ENCODE results near the gene EDEM1. TPM values are rescaled to one million over a fixed set of nuclear protein-coding genes. Genes with fewer than 3 reads are reported as not detected.
"Not testable (repeated sequence)": the region's sequence is repeated elsewhere in the genome, so short reads cannot be mapped to it uniquely, and the experiment has no call there.

Gene EDEM1
- 9.7 and 18.5 TPM in 2 replicates for total RNA-seq (2014; rRNA removed; shearing (Covaris generic))

DNA sequence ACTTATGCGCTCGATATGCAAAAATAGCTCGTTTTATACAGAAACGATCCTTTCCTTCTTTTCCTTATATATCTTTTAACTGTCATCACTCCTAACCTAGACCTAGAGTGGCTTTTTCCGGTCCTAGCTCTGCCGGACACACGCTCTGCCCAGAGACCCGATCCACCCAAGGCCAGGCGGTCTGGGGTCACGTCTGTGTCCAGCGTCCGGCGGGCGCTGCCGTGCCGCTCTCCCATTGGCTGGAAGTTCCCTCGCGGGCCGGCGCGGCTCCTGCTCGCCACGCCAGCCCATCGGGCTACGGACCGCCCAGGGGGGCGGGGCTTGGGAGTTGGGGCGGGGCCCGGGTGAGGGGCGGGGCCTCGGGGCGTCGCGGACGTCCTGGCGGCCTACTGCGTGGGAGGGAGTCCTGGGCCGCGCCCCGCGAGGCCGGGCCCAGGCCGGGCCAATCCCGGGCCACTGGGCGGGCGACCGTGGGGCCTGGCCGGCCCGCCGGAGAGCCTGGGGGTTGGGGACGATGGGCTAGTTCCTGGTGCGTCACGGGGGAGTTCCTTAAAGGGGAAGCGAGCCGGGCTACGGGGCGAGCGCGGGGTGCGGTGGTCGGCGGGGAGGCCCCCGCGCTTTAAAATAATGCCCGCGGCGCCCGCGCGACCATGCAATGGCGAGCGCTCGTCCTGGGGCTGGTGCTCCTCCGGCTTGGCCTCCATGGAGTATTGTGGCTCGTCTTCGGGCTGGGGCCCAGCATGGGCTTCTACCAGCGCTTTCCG is at the start of gene EDEM1:
TSS of gene EDEM1 (plus strand) at position 552 of the 764 bp plus-strand sequence. CDS start at position 651, 99 bp downstream.
- Histone ChIP-seq H3K27me3 (replicated peaks) (no peaks in the 10 kb centered on the region), H3K36me3 (peaks cover 13% of the 10 kb centered on the region), H3K4me3 (peak within 1 kb of the TSS; percentile 99), H3K9me3 (replicated peaks) (peaks cover 4% of the 10 kb centered on the region), H3K27ac (peak within 1 kb of the TSS; percentile 71), H3K4me1 (replicated peaks) (peaks cover 11% of the 10 kb centered on the region)
- peak; percentile 85 to 90 for DNase-seq (ENCODE audit: low read depth in 1 of 2, low spot score in 2 of 2)

DNA sequence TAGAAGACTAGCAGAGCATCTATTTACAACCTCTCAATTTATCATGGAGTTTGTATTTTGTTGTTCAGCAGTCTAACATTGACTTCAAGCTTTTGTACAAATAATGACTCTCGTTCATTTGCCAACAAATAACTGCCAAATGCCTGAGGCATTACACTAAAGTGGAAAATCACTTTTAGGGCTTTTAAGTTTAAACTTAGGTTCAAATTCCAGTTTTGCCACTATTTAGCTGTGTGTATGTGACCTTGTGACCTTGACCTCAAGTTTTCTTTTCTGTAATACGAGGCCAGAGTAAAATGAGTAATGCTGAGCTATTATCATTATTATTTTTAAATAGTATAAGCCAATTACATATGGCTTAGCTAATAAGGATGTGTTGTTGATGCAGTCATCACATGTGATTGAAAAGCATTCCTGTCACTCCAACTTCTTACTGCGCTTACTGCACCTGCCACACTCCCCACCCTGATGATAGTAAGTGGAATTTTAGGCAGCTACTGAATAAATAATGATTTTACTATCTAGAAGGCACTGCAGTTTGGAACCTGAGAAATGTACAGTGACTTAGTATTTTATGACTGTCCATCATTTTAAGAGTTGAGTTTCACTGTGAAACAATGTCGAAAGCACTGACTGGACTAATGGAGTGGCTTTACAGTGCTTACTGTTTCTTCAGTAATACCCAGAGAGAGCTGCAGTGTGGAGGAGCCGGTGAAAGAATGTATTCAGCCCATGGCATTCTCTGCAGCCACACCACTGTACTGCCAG is 49.1 kb upstream of the EDEM1 start:
- H3K4me3 ChIP-seq: no peak overlapping the region
- peaks cover 12% of the 10 kb centered on the region; the same call in 1 of the 2 replicates for H3K4me1 ChIP-seq (replicated peaks)
- no peaks in the 10 kb centered on the region for H3K9me3 ChIP-seq (replicated peaks)
- H3K27me3 ChIP-seq (replicated peaks): no peaks in the 10 kb centered on the region
- no peak for DNase-seq (ENCODE audit: low read depth in 1 of 2, low spot score in 2 of 2)
- H3K36me3 ChIP-seq: 0 out of 2 replicates have a peak, but pooled peaks cover 5% of the 10 kb centered on the region
- H3K27ac ChIP-seq: no peak overlapping the region

DNA sequence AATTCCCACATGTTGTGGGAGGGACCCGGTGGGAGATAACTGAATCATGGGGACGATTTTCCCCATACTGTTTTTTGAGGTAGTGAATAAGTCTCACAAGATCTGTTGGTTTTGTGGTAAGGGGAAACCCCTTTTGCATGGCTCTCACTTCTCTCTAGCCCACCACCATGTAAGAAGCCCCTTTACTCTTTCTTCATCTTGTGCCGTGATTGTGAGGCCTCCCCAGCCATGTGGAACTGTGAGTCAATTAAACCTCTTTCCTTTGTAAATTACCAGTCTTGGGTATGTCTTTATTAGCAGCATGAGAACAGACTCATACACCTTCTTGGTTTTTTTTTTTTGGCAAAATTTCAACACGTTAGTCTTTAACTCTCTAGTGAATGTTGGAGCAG is 47.3 kb upstream of the EDEM1 start:
- H3K27ac ChIP-seq: no peak overlapping the region
- DNase-seq (ENCODE audit: low read depth in 1 of 2, low spot score in 2 of 2): no peak
- no peak overlapping the region for H3K4me3 ChIP-seq
- H3K9me3 ChIP-seq (replicated peaks): no peaks in the 10 kb centered on the region
- H3K4me1 ChIP-seq (replicated peaks): peaks cover 12% of the 10 kb centered on the region; the same call in 1 of the 2 replicates
- 0 out of 2 replicates have a peak, but pooled peaks cover 5% of the 10 kb centered on the region for H3K36me3 ChIP-seq
- H3K27me3 ChIP-seq (replicated peaks): no peaks in the 10 kb centered on the region

DNA sequence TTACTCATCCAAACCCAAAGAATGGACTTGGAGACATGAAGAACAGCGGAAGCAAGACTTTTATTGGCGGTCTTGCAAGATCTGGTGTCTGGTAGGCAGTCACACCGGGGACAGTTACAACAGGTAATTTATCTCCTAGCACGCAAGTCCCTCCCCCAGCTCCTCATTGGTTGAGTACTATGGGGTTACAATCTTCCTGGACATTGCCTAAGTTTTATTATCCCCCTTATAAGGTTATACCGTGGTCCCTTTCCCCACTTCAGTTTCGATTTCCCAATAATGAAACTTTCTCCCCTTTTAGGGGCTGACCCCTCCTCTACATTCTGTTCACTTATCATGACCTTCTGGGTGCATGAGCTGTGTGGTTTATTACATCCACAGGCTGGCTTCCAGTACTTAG is 46.7 kb upstream of the EDEM1 start:
- peaks cover 12% of the 10 kb centered on the region; the same call in 1 of the 2 replicates for H3K4me1 ChIP-seq (replicated peaks)
- H3K36me3 ChIP-seq: 0 out of 2 replicates have a peak, but pooled peaks cover 5% of the 10 kb centered on the region
- no peak overlapping the region for H3K27ac ChIP-seq
- H3K4me3 ChIP-seq: no peak overlapping the region
- DNase-seq (ENCODE audit: low read depth in 1 of 2, low spot score in 2 of 2): no peak
- no peaks in the 10 kb centered on the region for H3K9me3 ChIP-seq (replicated peaks)
- no peaks in the 10 kb centered on the region for H3K27me3 ChIP-seq (replicated peaks)

DNA sequence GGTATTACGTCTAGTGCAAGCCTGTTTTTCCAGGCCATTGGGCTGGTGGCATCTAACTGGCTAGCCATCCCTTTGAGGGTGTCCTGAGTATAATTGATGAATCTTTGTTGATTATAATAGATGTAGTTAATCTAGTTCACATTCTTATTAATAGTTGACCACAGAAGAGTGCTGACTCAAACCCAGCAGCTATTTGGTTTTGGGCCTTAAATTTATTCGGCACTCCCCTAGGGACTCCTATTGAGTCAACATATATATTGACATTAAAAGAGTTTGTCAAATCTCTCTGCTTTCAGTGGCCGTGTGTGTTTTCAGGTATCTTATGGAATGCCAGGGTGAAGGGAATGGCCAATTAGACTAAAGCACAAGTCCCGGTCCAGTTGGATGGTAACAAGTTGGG is 45.7 kb upstream of the EDEM1 start:
- H3K27ac ChIP-seq: no peak overlapping the region
- no peak overlapping the region for H3K4me3 ChIP-seq
- peaks cover 12% of the 10 kb centered on the region; the same call in 1 of the 2 replicates for H3K4me1 ChIP-seq (replicated peaks)
- no peaks in the 10 kb centered on the region for H3K9me3 ChIP-seq (replicated peaks)
- DNase-seq (ENCODE audit: low read depth in 1 of 2, low spot score in 2 of 2): no peak
- H3K36me3 ChIP-seq: 0 out of 2 replicates have a peak, but pooled peaks cover 5% of the 10 kb centered on the region
- H3K27me3 ChIP-seq (replicated peaks): no peaks in the 10 kb centered on the region

DNA sequence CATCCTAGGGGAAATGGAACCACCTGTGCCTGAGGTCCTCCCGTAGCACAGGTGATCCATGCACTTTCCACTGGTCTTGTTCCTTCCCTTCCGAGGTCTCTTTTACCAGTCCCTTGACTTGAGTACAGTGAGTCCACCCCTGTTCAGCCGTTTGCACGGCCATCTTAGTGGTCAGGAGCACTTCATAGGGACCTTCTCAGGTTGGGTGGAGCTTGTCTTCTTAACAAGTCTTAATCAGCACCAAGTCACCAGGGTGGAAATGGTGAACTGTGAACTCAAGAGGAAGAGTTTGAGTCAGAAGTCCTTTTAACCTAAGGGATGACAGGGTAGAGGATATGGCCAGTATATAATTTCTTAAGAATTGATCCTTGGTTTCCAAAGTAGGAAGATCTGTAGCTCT is 44.0 kb upstream of the EDEM1 start:
- Histone ChIP-seq H3K9me3 (replicated peaks) (no peaks in the 10 kb centered on the region), H3K27me3 (replicated peaks) (no peaks in the 10 kb centered on the region), H3K4me1 (replicated peaks) (peaks cover 6% of the 10 kb centered on the region; the same call in 1 of the 2 replicates), H3K4me3 (no peak overlapping the region), H3K36me3 (0 out of 2 replicates have a peak, but pooled peaks cover 5% of the 10 kb centered on the region), H3K27ac (no peak overlapping the region)
- DNase-seq (ENCODE audit: low read depth in 1 of 2, low spot score in 2 of 2): no peak

DNA sequence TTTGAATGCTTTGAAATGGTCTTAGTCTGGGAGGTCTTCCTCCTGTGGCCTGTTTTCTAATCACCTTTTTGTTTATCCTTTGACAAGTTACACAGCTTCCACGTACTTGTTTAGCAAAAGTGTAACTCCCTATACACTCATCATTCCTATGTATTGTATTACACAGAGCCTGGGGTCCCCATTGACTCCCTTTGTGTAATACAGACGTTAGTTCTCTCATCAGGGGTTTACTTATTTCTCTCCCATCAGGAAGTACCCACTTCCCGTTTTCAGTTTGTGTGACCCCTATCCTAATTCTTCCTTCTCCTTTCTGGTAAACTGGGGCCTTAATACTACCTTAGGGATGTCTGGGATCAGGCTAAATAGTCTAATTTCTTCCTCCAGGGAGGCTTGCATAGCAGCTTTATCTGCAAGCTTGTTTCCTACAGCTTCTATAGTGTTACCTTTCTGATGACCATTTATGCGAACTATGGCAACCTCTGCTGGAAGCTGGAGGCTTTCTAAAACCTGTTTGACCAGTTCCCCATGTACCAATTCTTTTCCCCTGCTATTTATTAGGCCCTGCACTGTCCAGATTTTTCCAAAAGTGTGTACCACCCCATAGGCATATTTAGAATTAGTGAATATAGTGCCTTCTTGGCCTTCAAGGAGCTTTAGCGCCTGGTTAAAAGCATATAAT is 43.1 kb upstream of the EDEM1 start:
- Histone ChIP-seq H3K27me3 (replicated peaks) (no peaks in the 10 kb centered on the region), H3K4me1 (replicated peaks) (0 out of 2 replicates have a peak, but pooled peaks cover 1% of the 10 kb centered on the region), H3K4me3 (no peak overlapping the region), H3K36me3 (0 out of 2 replicates have a peak, but pooled peaks cover 5% of the 10 kb centered on the region), H3K27ac (no peak overlapping the region), H3K9me3 (replicated peaks) (no peaks in the 10 kb centered on the region)
- no peak for DNase-seq (ENCODE audit: low read depth in 1 of 2, low spot score in 2 of 2)

DNA sequence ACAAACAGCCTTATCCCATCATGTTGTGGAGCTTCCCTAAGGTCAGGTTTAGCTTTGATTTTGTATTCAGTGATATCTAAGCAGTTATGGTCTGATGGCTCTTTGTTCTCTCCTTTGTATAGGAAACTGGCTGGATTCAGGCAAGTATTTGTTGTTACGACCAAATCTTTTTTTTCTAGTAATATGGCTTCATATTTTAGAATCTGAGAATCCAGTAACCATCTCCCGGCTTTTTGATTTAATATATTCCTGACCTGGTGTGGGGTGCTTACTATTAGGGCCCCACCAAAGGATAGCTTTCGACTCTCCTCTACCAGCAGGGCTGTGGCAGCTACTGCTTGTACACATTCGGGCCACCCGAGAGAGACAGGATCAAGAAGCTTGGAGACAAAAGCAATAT is 42.4 kb upstream of the EDEM1 start:
- Histone ChIP-seq H3K4me1 (replicated peaks) (no peaks in the 10 kb centered on the region), H3K9me3 (replicated peaks) (no peaks in the 10 kb centered on the region), H3K27me3 (replicated peaks) (no peaks in the 10 kb centered on the region), H3K4me3 (no peak overlapping the region), H3K36me3 (0 out of 2 replicates have a peak, but pooled peaks cover 5% of the 10 kb centered on the region), H3K27ac (no peak overlapping the region)
- DNase-seq (ENCODE audit: low read depth in 1 of 2, low spot score in 2 of 2): no peak

DNA sequence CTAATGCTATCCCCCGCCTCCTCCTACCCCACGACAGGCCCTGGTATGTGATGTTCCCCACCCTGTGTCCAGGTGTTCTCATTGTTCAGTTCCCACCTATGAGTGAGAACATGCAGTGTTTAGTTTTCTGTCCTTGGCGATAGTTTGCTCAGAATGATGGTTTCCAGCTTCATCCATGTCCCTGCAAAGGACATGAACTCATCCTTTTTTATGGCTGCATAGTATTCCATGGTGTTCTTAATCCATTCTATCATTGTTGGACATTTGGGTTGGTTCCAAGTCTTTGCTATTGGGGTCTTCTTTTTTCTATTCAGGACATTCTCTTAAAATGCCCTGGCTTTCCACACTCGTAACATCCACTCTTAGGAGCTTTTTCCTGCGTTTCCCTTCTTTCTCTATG is 40.4 kb upstream of the EDEM1 start:
- H3K9me3 ChIP-seq (replicated peaks); DNase-seq (ENCODE audit: low read depth in 1 of 2, low spot score in 2 of 2); H3K4me1 ChIP-seq (replicated peaks); H3K36me3 ChIP-seq; H3K27me3 ChIP-seq (replicated peaks); H3K27ac ChIP-seq; H3K4me3 ChIP-seq: not testable (repeated sequence)

DNA sequence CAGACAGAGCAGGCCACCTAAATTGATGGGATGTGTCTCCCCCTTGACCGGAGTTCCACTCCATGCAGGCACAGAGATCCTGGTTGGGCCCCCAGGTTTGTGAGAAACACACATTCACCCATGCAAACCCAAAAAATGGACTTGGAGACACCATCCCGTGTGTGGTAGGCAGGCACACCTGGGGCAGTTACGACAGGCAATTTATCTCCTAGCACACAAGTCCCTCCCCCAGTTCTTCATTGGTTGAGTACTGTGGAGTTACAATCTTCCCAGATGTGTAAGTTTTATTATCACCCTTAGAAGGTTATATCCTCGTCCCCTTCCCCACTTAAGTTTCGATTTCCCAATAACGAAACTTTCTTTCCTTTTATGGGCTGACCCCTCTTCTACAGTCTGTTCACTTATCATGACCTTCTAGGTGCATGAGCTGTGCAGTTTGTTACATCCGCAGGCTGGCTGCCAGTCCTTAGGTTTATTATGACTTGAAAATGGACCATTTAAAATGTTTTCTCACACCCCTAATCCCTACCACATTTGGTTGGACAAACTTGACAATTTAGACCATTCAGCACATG is 38.1 kb upstream of the EDEM1 start:
- no peak for DNase-seq (ENCODE audit: low read depth in 1 of 2, low spot score in 2 of 2)
- Histone ChIP-seq H3K36me3 (no peaks in the 10 kb centered on the region), H3K9me3 (replicated peaks) (no peaks in the 10 kb centered on the region), H3K4me1 (replicated peaks) (no peaks in the 10 kb centered on the region), H3K4me3 (no peak overlapping the region), H3K27me3 (replicated peaks) (no peaks in the 10 kb centered on the region), H3K27ac (no peak overlapping the region)

DNA sequence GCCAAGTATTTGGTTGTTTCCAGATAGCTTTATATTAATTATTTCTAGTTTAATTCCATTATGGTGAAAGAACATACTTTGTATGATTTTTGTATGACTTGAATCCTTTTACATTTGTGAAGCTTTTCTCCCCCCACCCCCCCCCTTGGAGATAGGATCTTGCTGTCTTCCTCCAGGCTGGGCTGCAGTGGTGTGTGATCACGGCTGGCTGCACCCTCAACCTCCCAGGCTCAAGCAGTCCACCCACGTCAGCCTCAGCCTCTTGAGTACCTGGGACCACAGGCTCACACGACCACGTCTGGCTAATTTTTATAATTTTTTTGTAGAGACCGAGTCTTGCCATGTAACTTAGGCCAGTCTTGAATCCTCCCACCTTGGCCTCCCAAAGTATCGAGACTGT is 35.9 kb upstream of the EDEM1 start:
- H3K27me3 ChIP-seq (replicated peaks): no peaks in the 10 kb centered on the region
- no peak for DNase-seq (ENCODE audit: low read depth in 1 of 2, low spot score in 2 of 2)
- H3K9me3 ChIP-seq (replicated peaks): no peaks in the 10 kb centered on the region
- no peak overlapping the region for H3K4me3 ChIP-seq
- H3K4me1 ChIP-seq (replicated peaks): no peaks in the 10 kb centered on the region
- H3K36me3 ChIP-seq: no peaks in the 10 kb centered on the region
- no peak overlapping the region for H3K27ac ChIP-seq

DNA sequence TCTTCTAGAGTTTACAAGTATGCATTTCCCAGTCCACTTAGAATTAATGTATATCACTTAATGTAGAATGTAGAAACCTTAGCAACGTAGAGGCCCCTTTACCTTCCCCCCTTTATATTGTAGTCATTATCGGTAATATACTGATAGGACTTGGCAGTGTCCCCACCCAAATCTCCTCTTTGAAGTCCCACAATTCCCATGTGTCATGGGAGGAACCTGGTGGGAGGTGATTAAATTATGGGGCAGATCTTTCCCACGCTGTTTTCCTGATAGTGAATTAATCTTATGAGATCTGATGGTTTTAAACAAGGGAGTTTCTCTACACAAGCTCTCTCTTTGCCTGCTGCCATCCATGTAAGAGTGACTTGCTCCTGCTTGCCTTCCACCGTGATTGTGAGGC is 34.4 kb upstream of the EDEM1 start:
- H3K27me3 ChIP-seq (replicated peaks): no peaks in the 10 kb centered on the region
- no peak for DNase-seq (ENCODE audit: low read depth in 1 of 2, low spot score in 2 of 2)
- no peaks in the 10 kb centered on the region for H3K4me1 ChIP-seq (replicated peaks)
- H3K36me3 ChIP-seq: no peaks in the 10 kb centered on the region
- H3K4me3 ChIP-seq: no peak overlapping the region
- H3K9me3 ChIP-seq (replicated peaks): no peaks in the 10 kb centered on the region
- H3K27ac ChIP-seq: no peak overlapping the region

DNA sequence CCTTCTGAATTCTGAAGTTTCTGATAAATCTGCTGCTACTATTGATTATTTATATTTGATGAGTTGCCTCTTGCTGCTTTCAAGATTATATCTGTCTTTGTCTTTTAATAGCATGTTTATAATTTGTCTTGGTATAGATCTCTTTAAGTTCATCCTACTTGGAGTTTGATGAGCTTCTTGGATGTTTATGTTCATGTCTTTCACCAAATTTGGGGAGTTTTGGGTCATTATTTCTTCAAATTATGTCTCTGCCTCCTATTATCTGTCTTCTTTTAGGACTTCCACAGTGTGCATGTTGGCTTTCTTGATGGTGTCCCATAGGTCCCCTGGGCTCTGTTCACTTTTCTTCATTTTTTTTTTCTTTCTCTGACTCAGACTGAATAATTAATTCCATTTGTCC is 32.3 kb upstream of the EDEM1 start:
- Histone ChIP-seq H3K36me3 (no peaks in the 10 kb centered on the region), H3K27ac (no peak overlapping the region), H3K27me3 (replicated peaks) (no peaks in the 10 kb centered on the region), H3K4me1 (replicated peaks) (no peaks in the 10 kb centered on the region), H3K4me3 (no peak overlapping the region), H3K9me3 (replicated peaks) (no peaks in the 10 kb centered on the region)
- no peak for DNase-seq (ENCODE audit: low read depth in 1 of 2, low spot score in 2 of 2)

Data from SJSA1 (cell line).